SK-N-SH (cell line): ENCODE data around the gene SEL1L2.

Source experiments
- FOXM1 ChIP-seq: IDR thresholded peaks from 2 replicates; pipeline ENCODE4 v1.4.0; 2012; ENCODE audit warnings: low read depth, mild to moderate bottlenecking
- MEF2A ChIP-seq: IDR thresholded peaks from 2 replicates; pipeline ENCODE4 v1.4.0; 2012; ENCODE audit warnings: low read depth, borderline replicate concordance
- NRF1 ChIP-seq: IDR thresholded peaks from 2 replicates; pipeline ENCODE4 v1.6.1; 2012; ENCODE audit warnings: low read depth, mild to moderate bottlenecking, low read length
- POLR2AphosphoS5 ChIP-seq: IDR thresholded peaks from 2 replicates; pipeline ENCODE4 v1.6.1; 2012; ENCODE audit warnings: low read depth, low read length
- TAF1 ChIP-seq: IDR thresholded peaks from 2 replicates; pipeline ENCODE4 v1.6.1; 2012; ENCODE audit warnings: low read depth, mild to moderate bottlenecking, low read length, moderate library complexity, borderline replicate concordance
- TF ChIP-seq, protein P1 (sequence below): fragments of 150-350 bp; IDR thresholded peaks from 2 replicates; pipeline ENCODE4 v1.6.1; 2016; ENCODE audit warnings: mild to moderate bottlenecking, low read depth, low read length
- TF ChIP-seq, protein P2 (sequence below): fragments of 200-600 bp; sonication (generic); IDR thresholded peaks from 2 replicates; pipeline ENCODE4 v1.6.1; 2017; ENCODE audit warnings: antibody characterized with exemption, mild to moderate bottlenecking, moderate library complexity
- TF ChIP-seq, protein P3 (sequence below): fragments of 150-350 bp; IDR thresholded peaks from 2 replicates; pipeline ENCODE4 v1.6.1; 2017; ENCODE audit warnings: antibody characterized with exemption, low read length, low read depth, borderline replicate concordance

- TF ChIP-seq NRF1 (no peak), FOXM1 (no peak), POLR2AphosphoS5 (no peak), TAF1 (no peak), MEF2A (no peak)
- TF ChIP-seq, protein P1, sequence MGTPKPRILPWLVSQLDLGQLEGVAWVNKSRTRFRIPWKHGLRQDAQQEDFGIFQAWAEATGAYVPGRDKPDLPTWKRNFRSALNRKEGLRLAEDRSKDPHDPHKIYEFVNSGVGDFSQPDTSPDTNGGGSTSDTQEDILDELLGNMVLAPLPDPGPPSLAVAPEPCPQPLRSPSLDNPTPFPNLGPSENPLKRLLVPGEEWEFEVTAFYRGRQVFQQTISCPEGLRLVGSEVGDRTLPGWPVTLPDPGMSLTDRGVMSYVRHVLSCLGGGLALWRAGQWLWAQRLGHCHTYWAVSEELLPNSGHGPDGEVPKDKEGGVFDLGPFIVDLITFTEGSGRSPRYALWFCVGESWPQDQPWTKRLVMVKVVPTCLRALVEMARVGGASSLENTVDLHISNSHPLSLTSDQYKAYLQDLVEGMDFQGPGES, result no peak
- TF ChIP-seq, protein P2, sequence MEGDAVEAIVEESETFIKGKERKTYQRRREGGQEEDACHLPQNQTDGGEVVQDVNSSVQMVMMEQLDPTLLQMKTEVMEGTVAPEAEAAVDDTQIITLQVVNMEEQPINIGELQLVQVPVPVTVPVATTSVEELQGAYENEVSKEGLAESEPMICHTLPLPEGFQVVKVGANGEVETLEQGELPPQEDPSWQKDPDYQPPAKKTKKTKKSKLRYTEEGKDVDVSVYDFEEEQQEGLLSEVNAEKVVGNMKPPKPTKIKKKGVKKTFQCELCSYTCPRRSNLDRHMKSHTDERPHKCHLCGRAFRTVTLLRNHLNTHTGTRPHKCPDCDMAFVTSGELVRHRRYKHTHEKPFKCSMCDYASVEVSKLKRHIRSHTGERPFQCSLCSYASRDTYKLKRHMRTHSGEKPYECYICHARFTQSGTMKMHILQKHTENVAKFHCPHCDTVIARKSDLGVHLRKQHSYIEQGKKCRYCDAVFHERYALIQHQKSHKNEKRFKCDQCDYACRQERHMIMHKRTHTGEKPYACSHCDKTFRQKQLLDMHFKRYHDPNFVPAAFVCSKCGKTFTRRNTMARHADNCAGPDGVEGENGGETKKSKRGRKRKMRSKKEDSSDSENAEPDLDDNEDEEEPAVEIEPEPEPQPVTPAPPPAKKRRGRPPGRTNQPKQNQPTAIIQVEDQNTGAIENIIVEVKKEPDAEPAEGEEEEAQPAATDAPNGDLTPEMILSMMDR, result no peak
- TF ChIP-seq, protein P3, sequence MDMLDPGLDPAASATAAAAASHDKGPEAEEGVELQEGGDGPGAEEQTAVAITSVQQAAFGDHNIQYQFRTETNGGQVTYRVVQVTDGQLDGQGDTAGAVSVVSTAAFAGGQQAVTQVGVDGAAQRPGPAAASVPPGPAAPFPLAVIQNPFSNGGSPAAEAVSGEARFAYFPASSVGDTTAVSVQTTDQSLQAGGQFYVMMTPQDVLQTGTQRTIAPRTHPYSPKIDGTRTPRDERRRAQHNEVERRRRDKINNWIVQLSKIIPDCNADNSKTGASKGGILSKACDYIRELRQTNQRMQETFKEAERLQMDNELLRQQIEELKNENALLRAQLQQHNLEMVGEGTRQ, result no peak
Observed at GRCh38 chr20:13984211-13984610, 6.2 kb downstream of the SEL1L2 start.
